ENCODE measurements around the gene FIGNL2. TPM values are rescaled to one million over a fixed set of nuclear protein-coding genes. Genes with fewer than 3 reads are reported as not detected.

Gene FIGNL2
- total and polyA plus RNA-seq, 11 donors = 0.13 to 0.93 (median 0.35) TPM

GRCh38 chr12:51889216-51890132, 41.0 kb upstream of the FIGNL2 start:
- Histone ChIP-seq H3K27me3 (no peaks in the 10 kb centered on the region), H3K4me1 (peaks cover 3 to 25% (median 12%) of the 10 kb centered on the region in 12 donors), H3K36me3 (no peaks in the 10 kb centered on the region), H3K4me3 (no peak overlapping the region), H3K9me3 (no peaks in the 10 kb centered on the region), H3K27ac (no peak overlapping the region)
- intact Hi-C loops (cut with DNase I) = loop anchor here in 2 of 10 donors (5.0 to 10.0 kb wide), 3 partner anchors 38 to 235 kb away; no protein-coding TSS in a partner anchor
- TF ChIP-seq POLR2A (IDR thresholded peaks at IDR 0.05) (no peak), CTCF (IDR thresholded peaks at IDR 0.05) (peak in 3 of 12 donors; percentile 10 to 13 (median 12))
- ATAC-seq = no peak
- 80 to 85% (median 84%) methylated on average over 14 to 21 of the region's 21 CpGs for WGBS, 4 donors
- peak in 2 of 5 donors; percentile 18 to 37 for DNase-seq

GRCh38 chr12:51888316-51889215, 40.0 kb upstream of the FIGNL2 start:
- ATAC-seq (no peak), DNase-seq (peak in 2 of 5 donors; percentile 25 to 28)
- Histone ChIP-seq H3K27ac (no peak overlapping the region), H3K4me3 (no peak overlapping the region), H3K27me3 (no peaks in the 10 kb centered on the region), H3K36me3 (no peaks in the 10 kb centered on the region), H3K9me3 (no peaks in the 10 kb centered on the region), H3K4me1 (peaks cover 3 to 25% (median 12%) of the 10 kb centered on the region in 12 donors)
- WGBS, 4 donors = 76 to 81% (median 76%) methylated on average over 7 to 15 of the region's 15 CpGs
- TF ChIP-seq POLR2A (IDR thresholded peaks at IDR 0.05) = no peak
- TF ChIP-seq CTCF (IDR thresholded peaks at IDR 0.05) = no peak
- intact Hi-C loops (cut with DNase I) = no loop called here

GRCh38 chr12:51887476-51888315, 39.2 kb upstream of the FIGNL2 start, which contains the start of gene ANKRD33:
ANKRD33 (plus strand) TSS chr12:51888103; CDS start chr12:51888187, 84 bp downstream.
- intact Hi-C loops (cut with DNase I) = no loop called here
- TF ChIP-seq CTCF (IDR thresholded peaks at IDR 0.05) = no peak
- no peak for TF ChIP-seq POLR2A (IDR thresholded peaks at IDR 0.05)
- ATAC-seq = no peak
- no peaks in the 10 kb centered on the region for H3K36me3 ChIP-seq
- H3K9me3 ChIP-seq = no peaks in the 10 kb centered on the region
- no peaks in the 10 kb centered on the region for H3K27me3 ChIP-seq
- peak in 3 of 5 donors; percentile 13 to 70 (median 38) for DNase-seq
- 51 to 73% (median 62%) methylated on average over 24 to 41 of the region's 41 CpGs for WGBS, 4 donors
- H3K4me1 ChIP-seq = peaks cover 3 to 25% (median 12%) of the 10 kb centered on the region in 12 donors
- H3K4me3 ChIP-seq = no peak within 1 kb of the TSS
- peak within 1 kb of the TSS in 2 of 12 donors; percentile 72 to 77 for H3K27ac ChIP-seq
